ENCODE measurements around the gene THSD4.

The THSD4 gene

DNA sequence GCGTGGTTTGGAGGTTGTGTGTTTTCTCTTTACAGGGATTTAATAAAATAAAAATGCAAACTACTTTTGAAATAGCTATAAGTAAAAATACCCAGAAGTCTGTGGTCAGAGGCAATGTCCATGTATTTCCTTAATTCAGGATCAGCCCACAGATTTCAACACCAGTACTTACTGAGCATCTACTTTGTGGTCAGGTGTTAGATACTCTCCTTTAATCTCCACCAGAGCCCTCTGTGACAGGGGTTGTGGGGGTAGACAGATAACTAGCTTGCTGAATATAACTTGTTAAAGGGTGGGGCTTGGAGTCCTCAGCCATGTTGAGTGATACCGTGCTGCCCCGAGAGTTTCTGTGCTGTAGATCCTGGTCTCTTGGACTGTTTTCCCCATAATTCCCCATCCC is 451.0 kb downstream of the THSD4 start:
- DNase-seq = no peak

DNA sequence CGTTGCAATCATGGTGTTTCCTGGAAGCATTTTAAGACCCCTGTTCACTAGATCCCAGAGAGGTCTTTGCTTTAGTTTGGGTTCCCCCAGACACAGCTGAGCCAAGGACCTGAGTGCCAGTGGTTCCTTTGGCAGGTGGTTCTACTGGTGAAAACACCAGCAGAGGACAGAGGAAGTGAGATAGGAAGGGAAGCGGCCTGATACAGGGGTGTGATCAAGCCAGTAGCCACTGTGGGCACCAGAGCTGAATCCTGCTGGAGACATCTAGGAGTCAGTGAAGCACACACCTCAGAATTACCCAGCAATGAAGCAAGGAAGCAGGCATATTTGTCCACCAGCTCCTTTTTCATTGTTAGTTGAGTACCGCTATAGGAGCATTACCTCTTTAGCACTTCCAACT is 451.9 kb downstream of the THSD4 start:
- DNase-seq = no peak

DNA sequence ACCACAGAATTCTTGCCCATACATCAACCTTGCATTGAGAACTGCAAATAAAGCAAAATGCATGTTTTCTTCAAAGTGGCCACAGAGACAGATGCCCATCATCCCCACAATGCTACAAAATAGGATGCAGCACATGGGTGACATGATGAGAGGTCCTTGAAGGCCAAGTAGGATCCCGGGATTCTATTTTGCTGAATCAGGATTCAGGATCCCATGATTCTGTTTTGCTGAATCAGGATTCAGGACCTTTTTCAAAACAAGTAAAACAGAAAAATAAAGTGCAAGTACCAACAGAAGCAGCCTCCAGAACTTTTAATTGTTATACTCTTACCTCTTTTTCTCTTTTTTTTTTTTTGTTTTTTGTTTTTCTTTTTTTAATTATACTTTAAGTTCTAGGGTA is 453.0 kb downstream of the THSD4 start:
- no peak for DNase-seq

DNA sequence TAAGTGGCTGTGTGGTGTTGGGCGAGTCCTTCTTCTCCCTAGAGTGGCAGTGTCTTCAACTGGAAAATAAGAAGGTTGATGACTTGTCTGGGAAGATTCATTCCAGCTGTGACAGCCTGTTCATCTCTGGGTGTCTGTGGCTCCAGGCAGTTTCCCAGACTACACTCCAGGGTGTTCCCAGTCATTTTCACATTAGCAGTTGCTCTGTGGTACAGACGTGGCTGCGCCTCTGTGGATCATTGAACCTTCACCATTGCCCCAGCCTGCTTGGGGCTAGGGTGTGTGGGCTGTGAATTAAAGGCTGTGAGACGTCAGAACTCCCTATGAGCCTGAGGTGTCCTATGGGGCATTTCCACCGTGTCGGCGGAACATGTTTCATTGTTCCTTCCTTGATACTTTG is 455.5 kb downstream of the THSD4 start:
- DNase-seq = no peak

DNA sequence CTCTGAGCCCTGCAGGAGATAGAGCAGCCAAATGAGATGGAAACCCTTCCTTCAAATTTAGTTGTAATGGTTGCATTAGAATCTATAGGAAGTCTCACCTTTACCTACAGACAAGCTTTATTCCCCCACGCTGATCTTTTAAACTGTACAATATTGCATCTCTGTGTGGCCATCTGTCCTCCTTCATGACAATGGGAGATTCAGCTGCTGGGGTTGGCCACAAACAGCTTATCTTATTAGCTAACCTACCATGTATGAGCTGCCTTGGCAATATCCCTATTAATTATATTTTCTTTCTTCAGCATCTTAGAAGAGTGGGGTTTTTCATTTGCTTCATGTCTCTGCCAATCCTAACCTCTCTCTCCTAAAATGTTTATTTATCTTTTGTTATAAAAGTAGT is 456.4 kb downstream of the THSD4 start:
- DNase-seq = no peak

DNA sequence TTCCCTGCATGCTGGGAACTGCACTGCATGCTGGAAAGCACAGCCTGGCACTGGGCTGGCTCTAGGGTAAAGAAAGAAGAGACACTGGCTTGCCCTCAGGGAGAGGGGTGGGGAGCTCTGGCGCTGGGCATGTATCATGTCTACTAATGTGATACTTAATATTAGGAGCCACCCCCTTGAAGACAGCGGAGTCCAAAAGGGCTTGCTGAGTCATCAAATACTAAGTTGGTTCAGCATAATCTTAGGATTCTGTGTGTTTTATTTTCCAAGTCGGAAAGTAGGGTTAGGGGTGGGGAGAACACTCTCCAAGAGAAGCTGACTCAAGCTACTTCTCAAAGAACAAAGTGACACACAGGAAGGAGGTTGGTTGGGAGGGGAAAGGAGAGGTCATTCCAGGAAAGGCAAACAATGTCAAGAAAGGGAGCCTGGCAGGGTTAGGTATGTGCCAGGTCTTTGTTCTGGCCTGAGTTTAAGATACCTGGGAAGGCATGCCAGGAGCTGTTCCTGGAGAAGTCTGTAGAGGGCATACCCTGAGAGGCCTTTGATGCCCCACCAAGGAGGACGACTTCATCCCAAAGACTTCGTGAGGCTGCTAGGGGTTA is 457.3 kb downstream of the THSD4 start:
- DNase-seq = no peak

DNA sequence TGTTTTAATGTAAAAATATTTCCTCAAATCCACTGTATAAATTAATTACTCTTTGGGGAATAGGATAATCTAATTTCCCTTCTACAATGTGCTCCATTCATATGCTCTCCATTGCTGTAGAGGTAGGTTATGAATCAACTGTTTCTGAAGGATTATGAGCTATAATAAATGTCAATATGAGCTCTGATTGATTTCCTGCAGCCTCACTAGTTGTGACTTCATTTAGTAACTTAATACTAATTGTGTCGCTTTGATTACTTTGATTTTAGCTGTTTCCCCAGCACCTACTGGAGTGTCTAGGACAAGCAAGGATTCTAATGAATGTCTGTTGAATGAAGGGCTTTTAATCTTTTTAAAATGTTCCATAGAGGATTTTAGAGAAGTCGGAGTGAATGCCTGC is 458.3 kb downstream of the THSD4 start:
- DNase-seq = no peak

DNA sequence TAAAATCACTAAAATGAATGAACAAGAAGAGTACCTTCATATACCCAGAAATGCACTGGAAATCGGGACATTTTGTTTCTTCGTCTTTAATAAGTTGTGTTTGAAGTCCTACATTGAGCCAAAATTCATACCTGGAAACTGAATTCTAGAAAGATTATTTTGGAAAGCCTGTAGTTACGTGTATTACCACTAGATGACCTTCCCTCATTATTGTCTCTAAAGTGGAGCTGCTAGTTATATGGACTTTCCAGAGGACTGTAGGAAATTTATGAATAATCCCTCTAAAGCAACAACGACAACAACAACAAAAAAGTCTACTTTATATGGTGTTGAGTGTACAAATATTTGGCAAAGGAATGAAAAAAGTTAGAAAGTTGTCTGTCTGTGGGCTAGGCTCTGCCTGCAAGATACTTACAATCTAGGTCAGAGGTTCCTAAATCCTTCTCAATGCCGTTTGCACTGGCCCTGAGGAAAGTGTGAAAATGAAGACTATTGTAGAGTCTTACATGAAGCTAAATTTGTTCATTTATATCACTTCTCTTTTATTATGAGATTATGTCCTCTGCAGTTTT is 460.3 kb downstream of the THSD4 start:
- DNase-seq = no peak

DNA sequence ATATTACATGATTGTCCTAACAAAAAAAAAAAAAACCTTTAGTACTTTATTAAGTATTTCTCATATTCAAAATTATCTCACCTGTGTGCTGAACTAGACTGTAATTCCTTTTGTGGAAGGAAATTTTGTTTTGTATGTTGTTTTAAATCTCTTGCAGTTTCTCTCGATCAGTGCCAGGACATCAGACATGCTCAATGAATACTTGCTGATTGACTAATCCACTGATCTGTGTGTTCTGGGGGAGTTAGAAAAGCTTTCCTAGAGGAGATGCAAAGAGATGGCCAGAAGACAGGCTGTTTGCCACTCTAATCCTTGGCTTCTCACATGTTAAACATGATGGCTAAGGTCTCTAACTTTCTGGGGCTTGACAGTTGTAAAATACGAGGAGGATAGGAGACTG is 461.8 kb downstream of the THSD4 start:
- DNase-seq = no peak

DNA sequence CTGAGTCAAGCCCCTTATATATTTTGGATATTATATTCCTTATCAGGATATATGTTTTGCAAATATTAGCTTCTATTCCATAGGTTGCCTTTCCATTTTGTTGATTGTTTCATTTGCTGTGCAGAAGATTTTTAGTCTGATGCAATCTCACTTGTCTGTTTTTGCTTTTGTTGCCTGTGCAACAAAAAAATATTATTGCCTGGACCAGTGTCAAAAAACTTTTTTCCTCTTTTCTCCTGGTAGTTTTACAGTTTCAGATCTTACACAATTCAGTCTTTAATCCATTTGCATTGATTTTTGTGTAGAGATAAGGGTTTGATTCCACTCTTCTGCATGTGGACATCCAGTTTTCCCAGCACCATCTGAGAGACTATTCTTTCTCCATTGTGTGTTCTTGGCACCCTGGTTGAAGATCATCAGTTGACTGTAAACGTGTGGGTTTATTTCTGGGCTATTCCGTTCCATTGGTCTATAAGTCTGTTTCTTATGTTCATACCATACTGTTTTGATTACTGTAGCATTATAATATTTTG is 466.2 kb downstream of the THSD4 start:
- no peak for DNase-seq

DNA sequence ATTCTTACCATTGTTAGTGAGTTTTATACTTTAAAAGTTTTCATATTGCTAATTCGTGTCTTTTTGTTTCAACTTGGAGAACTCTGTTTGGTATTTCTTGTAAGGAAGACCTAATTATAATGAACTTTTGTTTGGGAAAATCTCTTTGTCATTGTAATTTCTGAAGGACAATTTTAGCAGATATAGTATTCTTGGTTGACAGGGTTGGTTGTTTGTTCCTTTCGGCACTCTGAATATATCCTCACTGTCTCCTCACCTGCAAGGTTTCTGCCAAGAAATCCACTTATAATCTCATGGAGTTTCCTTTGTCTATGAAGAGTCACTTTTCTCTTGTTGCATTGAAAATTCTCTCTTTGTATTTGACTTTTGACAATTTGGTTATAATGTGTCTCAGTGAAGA is 469.9 kb downstream of the THSD4 start:
- DNase-seq = no peak

DNA sequence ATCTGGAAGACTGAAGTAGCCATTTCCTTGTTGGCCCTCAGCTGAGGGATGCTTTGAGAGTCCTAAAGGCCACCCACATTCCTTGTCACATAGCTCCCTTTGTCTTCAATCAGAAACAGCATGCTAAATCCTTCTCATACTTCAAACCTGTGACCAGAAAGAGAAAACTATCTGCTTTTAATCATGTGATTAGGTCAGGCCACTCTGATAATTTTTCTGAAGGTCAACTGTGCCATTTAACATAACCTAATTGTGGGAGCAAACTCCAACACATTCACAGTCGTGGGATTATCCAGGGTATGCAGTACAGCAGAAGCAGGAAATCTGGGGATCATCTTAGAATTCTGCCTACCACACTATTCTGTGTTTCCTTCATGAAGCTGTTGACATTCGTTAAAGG is 471.2 kb downstream of the THSD4 start:
- DNase-seq = no peak

DNA sequence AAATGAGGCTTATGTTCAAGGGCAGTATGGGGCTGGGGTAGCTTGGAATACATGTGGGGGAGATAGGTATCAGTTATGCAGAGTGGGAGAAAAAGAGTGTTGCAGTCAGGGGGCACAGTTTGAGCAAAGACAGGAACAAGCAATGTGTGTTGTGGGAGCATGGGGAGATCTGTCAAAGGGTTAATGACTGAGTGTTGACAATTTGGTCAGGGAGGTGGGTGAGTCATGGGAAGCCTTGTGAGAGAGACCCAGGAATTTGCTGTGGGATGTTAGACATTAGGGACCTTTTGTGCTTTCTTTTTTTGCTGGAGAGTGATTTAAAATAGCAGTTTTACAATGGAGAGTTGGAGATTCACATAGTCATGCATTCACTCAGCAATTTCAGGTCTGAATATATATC is 473.5 kb downstream of the THSD4 start:
- DNase-seq = no peak

DNA sequence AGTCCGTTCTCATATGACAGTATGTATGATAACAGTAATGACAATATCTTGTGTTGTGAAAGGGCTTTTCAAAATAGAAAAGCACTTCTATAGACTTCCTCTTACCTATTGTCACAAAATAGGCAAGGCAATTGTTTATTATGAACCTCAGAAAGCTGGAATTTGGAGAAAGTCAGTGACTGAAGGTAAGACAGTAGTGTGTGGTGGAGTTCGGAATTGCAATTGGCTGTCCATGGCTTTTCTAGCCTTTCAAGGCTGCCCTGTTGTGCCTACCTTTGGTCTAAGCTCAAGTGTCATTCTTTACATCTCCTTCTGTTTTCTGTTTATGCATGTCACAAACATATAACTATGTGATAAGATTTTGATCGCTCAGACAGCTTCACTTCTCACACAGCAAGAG is 475.8 kb downstream of the THSD4 start:
- no peak for DNase-seq

DNA sequence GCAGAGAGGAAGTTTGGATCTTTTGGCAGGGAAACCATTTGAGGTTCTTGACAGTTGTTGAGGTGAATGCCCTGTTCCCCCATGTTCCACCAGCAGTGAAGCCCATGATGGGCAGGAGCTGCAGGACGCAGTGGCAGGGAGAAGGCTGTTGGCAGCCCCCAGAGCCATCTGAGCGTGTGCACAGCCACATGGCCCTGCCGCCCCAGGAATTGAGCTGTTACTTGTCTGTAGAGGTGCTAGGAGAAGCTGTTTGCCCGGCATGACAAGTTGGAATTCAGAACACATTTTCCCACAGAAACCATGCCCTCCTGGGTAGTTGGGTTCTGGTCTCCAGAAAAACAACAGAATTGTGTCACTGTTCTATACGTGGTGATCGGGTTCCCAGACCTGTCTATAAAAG is 476.9 kb downstream of the THSD4 start:
- DNase-seq = no peak

DNA sequence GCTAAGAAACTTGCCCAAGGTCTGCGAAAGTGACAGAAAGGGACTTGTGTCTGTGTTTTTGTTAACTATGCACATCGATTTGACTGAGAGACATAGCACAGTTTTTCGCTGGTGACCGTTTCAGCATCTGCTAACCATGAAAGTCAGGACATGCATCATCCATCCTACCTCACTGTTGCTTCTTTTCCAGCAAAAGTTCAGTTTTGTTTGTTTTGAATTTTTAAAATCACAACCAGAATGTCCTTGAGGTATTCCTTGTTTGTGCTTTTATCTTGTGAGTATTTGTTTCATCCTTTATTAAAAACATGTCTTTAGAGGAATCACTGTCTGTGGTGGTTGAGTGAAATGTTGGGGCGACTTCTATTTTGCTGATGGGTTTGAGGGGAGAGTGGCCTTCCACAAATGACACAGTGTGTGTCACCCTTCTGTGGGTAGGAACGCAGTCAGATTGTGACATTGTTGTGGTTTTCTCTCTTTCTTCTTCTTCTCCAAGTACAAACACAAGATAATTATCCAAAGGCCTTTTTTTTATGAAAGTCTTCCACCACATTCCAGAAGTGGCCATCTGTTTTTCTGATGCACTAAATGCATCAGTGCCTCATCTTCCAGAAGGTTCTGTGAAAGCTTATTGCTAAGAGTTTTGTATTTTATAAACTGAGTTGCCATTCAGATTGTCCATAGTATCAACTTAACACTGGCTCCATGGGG is 480.7 kb downstream of the THSD4 start:
- DNase-seq = no peak

DNA sequence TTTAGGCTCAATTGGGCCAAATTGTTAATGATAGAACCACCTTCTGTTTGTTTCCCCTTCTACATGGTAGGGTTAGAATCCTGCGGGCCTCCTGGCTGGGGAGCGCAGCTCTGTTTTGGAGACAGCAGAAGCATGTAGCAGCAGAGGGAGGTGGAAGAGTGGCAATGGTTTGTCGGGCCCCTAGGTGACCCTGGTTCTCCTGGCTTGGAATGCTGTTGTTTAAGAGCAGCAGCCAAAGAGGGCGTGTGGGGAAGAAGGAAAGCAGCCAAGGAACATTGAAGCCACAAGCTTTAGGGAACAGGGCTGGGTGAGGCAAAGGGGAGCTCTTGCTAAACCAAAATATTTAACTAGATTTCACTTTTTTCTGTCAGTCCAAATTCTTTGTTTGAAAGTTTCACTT is 481.4 kb downstream of the THSD4 start:
- DNase-seq = no peak

DNA sequence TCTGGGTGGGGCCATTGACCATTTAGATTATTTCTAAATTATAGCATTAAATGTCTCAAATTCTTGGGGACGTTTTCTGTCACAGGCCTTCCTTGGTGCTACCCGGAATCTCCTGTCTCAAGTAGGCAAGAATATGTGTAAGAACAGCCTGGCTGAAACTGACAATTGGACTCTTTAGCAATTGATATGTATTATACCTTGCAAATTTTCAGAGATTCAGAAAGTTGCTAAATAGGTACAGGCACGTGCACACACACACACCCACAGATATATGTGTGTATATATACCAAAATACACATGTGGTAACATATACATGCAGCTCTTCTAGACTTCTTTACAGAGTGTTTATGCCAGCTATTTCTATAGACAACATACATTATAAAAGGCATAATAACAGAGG is 481.9 kb downstream of the THSD4 start:
- DNase-seq = no peak

DNA sequence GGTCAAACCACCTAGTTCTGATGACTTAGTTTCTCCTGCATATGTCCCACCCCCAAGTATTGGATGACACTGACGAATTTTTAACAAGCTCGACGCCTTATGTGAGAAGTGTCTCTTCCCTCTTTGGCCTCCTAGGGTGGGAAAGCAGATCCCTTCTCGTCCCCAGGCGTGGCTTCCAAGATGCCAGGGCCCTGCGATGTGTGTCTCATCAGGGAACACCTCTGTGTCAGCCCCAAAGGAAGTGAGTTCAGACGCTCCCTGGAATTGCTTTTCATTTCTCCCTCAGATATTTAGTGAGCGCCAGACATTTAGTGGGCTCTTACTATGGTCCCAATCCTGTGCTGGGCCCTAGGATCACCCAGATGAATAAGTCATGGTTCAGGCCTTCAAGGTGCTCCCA is 482.4 kb downstream of the THSD4 start:
- no peak for DNase-seq

DNA sequence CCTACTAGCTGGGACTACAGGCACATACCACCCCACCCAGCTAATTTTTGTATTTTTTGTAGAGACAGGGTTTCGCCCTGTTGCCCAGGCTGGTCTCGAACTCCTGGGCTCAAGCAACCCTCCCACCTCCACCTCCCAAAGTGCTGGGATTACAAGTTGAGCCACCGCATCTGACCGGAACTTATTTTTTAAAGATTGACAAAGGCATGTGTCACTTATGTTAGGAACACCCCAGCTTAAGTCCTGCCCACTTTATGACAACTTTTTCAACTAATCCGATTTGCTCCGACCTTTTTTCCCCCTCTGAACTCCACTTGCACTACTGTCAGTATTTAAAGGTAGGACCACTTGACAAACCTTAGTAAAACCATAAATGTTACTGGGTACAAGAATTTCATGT is 483.5 kb downstream of the THSD4 start:
- DNase-seq = no peak

DNA sequence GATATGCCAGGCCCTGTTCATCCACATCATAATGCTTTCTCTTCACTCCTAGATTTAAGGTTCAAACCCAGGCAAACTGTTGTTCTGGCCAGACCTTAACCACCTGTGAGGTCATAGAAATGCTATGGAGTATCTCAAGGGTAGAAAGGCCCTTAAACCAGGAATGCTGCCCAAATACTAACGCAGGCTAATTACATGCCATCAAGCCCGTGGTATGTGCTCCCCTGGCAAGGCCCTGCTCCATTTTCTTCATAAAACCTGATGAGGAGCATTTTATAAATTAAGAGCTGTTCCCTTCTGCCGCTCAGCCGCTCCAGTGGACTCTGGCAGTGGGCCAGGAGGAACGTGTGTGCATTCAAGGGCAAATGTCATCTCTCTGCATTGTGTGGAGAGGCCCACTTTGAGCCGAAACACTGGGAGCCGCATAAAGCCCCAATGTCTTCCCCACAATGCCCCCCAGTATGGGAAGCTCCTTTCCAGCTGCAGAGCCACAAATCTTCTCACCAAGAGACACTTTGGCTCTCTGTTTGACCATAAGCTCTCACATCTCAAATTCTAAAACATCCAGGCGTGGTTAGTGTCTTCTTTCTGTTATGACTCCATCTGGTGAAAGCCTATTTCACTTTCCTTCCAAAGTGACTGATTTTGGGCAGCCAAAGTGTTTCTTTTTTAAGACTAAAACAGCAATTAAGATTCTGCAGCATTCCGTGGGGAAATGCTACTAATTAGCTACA is 484.3 kb downstream of the THSD4 start:
- no peak for DNase-seq

DNA sequence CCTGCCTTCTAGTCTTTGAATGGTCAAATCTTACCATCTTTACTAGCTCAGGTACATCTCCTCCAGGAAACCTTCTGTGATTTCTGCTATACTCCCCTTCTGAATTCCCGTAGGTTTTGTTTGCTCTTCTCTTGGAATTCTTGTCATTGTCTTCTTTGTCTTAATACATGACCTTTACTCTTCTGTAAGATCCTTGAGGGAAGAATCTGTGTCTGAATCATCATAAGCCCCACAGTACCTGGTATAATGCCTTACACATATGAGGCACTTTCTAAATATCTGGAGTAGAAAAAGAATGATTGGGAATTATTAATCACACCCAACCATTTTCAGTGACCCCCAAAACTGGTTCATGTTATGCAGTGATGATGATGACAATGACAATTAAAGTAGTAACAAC is 485.0 kb downstream of the THSD4 start:
- no peak for DNase-seq

DNA sequence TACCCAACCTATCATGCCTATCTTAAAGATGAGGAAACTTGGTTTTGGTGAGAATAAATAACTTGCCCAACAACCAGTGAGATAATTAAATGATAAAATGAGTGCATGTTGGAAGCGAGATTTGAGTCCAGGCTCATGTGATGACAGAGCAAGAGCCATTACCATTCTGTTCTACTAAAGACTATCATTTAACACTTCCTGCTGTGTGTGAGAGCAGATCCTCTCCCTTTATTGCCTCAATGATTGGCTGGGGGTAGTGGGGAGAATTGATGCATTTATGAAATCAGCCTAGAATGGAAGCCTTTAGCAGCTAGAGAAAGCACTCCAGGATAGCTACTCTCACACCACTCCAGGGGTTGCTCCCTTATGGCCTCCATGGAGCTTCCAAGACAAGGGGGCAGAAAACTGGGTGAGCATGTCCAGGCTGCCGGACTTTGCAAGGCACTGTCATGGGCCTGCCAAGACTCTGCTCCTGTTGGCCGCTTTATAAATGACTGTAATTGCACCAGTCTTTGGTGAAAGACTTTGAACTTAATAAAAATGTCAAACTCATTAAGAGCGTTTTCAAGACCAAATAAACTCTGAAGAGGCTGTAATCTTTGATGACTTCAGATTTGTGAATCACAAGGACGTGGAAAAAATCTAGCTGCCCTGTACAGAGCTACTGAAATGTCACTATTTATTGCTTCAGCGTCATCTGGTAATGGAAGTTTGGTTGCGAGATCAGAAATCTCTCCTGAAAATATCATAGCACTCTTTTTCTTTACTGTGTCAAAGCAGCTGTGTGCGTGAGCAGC is 486.0 kb downstream of the THSD4 start:
- DNase-seq = no peak
